Heart left ventricle (tissue), 13 donors: ENCODE results near the gene EBLN2.

ENCODE experiments used
- POLR2A ChIP-seq, 2 donors: fragments of 450-650 bp; IDR thresholded peaks; one replicate each; pipeline ENCODE4 v1.6.1; 2017; ENCODE audit warnings: antibody characterized with exemption in 2 of 2, mild to moderate bottlenecking in 2 of 2, moderate library complexity in 2 of 2
- TF ChIP-seq, protein P1 (sequence below), 12 donors: fragments of 200-600 bp; sonication (generic) in 4 of 12; IDR thresholded peaks; one replicate each; pipeline versions ENCODE4 v1.5.0 to v1.8.0; 2018 to 2022; ENCODE audit warnings: antibody characterized with exemption in 12 of 12, mild to moderate bottlenecking in 5 of 12
- donor health status: ischemic (EF 13 %, LVEDD 7.1; RV severe dilation, severe dysfunction).
- donor health status: DM: no; HTN: yes; CAD: no.
- donor health status: DM: no; HTN: no; CAD: no.
- donor health status: ischemic (EF 25% LVEDD 6.9; RV normal size, moderate dysfunction).
- donor health status: ischemic (EF 25% LVEDD 5.7; RV mildly dilated, moderate dysfunction).
- donor health status: ischemic (EF 35%, LVEDD 5.7; RV mildly dilated, moderate dysfunction).
- donor health status: nonischemic (EF 11% LVEDD 7.7; RV severe dilation, severe dysfunction).
- donor health status: DM: yes; HTN: yes; CAD: no.
- donor health status: PGD.
- donor health status: ischemic (EF 29% LVEDD 5.4; RV normal size, mild dysfunction).
- donor health status: nonischemic (EF 23%, LVEDD 6.1; RV moderate dilation, normal function).

- TF ChIP-seq, protein P1, sequence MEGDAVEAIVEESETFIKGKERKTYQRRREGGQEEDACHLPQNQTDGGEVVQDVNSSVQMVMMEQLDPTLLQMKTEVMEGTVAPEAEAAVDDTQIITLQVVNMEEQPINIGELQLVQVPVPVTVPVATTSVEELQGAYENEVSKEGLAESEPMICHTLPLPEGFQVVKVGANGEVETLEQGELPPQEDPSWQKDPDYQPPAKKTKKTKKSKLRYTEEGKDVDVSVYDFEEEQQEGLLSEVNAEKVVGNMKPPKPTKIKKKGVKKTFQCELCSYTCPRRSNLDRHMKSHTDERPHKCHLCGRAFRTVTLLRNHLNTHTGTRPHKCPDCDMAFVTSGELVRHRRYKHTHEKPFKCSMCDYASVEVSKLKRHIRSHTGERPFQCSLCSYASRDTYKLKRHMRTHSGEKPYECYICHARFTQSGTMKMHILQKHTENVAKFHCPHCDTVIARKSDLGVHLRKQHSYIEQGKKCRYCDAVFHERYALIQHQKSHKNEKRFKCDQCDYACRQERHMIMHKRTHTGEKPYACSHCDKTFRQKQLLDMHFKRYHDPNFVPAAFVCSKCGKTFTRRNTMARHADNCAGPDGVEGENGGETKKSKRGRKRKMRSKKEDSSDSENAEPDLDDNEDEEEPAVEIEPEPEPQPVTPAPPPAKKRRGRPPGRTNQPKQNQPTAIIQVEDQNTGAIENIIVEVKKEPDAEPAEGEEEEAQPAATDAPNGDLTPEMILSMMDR (IDR thresholded peaks at IDR 0.05), result no peak
- TF ChIP-seq POLR2A (IDR thresholded peaks at IDR 0.05), result no peak
Measured at GRCh38 chr3:73026760-73027113, 34.7 kb upstream of the EBLN2 start.
